Measurements from ENCODE around the gene CCDC154.

DNA sequence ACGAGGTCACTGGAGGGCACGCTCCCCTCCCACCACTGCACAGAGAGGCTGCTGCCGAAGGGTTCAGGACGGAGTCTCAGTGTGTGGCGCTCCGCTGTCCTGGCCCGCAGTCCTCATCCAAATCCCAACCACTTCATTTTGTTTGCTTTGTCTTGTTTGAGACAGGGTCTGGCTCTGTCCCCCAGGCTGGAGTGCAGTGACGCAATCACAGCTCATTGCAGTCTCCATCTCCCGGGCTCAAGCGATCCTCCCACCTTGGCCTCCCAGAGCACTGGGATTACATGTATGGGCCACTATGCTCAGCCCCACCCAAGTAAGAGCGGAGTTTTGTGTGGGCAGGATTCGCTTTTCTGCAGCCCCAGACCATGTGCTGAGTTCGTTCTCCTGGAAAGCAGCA lies 42.6 kb downstream of the CCDC154 start:
- TF ChIP-seq, protein P1, sequence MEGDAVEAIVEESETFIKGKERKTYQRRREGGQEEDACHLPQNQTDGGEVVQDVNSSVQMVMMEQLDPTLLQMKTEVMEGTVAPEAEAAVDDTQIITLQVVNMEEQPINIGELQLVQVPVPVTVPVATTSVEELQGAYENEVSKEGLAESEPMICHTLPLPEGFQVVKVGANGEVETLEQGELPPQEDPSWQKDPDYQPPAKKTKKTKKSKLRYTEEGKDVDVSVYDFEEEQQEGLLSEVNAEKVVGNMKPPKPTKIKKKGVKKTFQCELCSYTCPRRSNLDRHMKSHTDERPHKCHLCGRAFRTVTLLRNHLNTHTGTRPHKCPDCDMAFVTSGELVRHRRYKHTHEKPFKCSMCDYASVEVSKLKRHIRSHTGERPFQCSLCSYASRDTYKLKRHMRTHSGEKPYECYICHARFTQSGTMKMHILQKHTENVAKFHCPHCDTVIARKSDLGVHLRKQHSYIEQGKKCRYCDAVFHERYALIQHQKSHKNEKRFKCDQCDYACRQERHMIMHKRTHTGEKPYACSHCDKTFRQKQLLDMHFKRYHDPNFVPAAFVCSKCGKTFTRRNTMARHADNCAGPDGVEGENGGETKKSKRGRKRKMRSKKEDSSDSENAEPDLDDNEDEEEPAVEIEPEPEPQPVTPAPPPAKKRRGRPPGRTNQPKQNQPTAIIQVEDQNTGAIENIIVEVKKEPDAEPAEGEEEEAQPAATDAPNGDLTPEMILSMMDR (IDR thresholded peaks at IDR 0.05), result no peak
- TF ChIP-seq EZH2 (IDR thresholded peaks at IDR 0.05), result no peak
